GM18868 (cell line): ENCODE data around the gene LRRN4CL.
"Not testable (repeated sequence)": the region's sequence is repeated elsewhere in the genome, so short reads cannot be mapped to it uniquely, and the experiment has no call there.

Source experiments
- ATAC-seq: cut with Tn5 transposase; IDR thresholded peaks from one replicate; pipeline ENCODE4 v1.9.1; 2021; ENCODE audit warnings: mild to moderate bottlenecking, moderate library complexity; ENCODE audit not compliant: unreplicated experiment

LRRN4CL gene

GRCh38 chr11:62677156-62677555, 12.2 kb downstream of the LRRN4CL start:
- ATAC-seq: no peak

- ATAC-seq: no peak
Measured at GRCh38 chr11:62676698-62677097, 12.6 kb downstream of the LRRN4CL start.

- not testable (repeated sequence) for ATAC-seq
Measured at GRCh38 chr11:62675415-62675814, 13.9 kb downstream of the LRRN4CL start.

- ATAC-seq: no peak
Measured at GRCh38 chr11:62673196-62673525, 16.2 kb downstream of the LRRN4CL start.

GRCh38 chr11:62671608-62672389, 17.5 kb downstream of the LRRN4CL start, which contains the start of the genes LBHD1 and UQCC3:
TSS of gene LBHD1 (minus strand) at chr11:62672267. CDS start at chr11:62670031, 2,236 bp downstream.
TSS of gene UQCC3 (plus strand) at chr11:62671673. CDS start at chr11:62671746, 73 bp downstream.
- ATAC-seq: peak; percentile 58

- ATAC-seq: peak; percentile 8
Measured at GRCh38 chr11:62671236-62671607, 18.1 kb downstream of the LRRN4CL start.

- no peak for ATAC-seq
Measured at GRCh38 chr11:62669420-62670161, 19.7 kb downstream of the LRRN4CL start.

GRCh38 chr11:62667460-62667859, 21.9 kb downstream of the LRRN4CL start:
- ATAC-seq: no peak

GRCh38 chr11:62666259-62666926, 22.9 kb downstream of the LRRN4CL start:
- no peak for ATAC-seq

GRCh38 chr11:62665599-62666258, 23.6 kb downstream of the LRRN4CL start:
- peak; percentile 4 for ATAC-seq

- ATAC-seq: peak; percentile 81
Measured at GRCh38 chr11:62665075-62665598, 24.2 kb downstream of the LRRN4CL start, which contains the start of the genes C11orf98 and CSKMT. TSS of gene C11orf98 (minus strand) at chr11:62665210. CDS start at chr11:62665169, 41 bp downstream. TSS of gene CSKMT (plus strand) at chr11:62665312. CDS start at chr11:62665880, 568 bp downstream.

GRCh38 chr11:62664405-62665074, 24.8 kb downstream of the LRRN4CL start:
- ATAC-seq: peak; percentile 27

- ATAC-seq: no peak
Measured at GRCh38 chr11:62656796-62657429, 32.4 kb downstream of the LRRN4CL start.

GRCh38 chr11:62654297-62654696, 35.0 kb downstream of the LRRN4CL start:
- ATAC-seq: no peak

- no peak for ATAC-seq
Measured at GRCh38 chr11:62652161-62653006, 36.9 kb downstream of the LRRN4CL start.

- not testable (repeated sequence) for ATAC-seq
Measured at GRCh38 chr11:62650283-62650682, 39.0 kb downstream of the LRRN4CL start.

- ATAC-seq: no peak
Measured at GRCh38 chr11:62649486-62649885, 39.8 kb downstream of the LRRN4CL start.

- no peak for ATAC-seq
Measured at GRCh38 chr11:62648967-62649364, 40.4 kb downstream of the LRRN4CL start.
